ENCODE measurements around the gene ARVCF.
A peak's percentile ranks its signal among the peaks of the same experiment; 100 is the strongest.

Gene ARVCF

GRCh38 chr22:20052309-20053259 lies 36.0 kb upstream of the ARVCF start:
- DNase-seq = no peak

- no peak for DNase-seq
Observed at GRCh38 chr22:20051927-20052308, 35.3 kb upstream of the ARVCF start.

GRCh38 chr22:20046730-20047129 lies 30.1 kb upstream of the ARVCF start:
- no peak for DNase-seq

- DNase-seq = no peak
Observed at GRCh38 chr22:20044495-20045151, 28.0 kb upstream of the ARVCF start.

- DNase-seq = no peak
Observed at GRCh38 chr22:20043997-20044342, 27.3 kb upstream of the ARVCF start.

GRCh38 chr22:20043057-20043996 lies 26.7 kb upstream of the ARVCF start:
- DNase-seq = no peak

- no peak for DNase-seq
Observed at GRCh38 chr22:20040327-20041200, 23.9 kb upstream of the ARVCF start.

- no peak for DNase-seq
Observed at GRCh38 chr22:20039683-20040325, 23.2 kb upstream of the ARVCF start.

GRCh38 chr22:20038574-20038973 lies 22.0 kb upstream of the ARVCF start:
- DNase-seq = no peak

- DNase-seq = no peak
Observed at GRCh38 chr22:20037419-20037818, 20.8 kb upstream of the ARVCF start.

- DNase-seq = no peak
Observed at GRCh38 chr22:20036535-20037392, 20.1 kb upstream of the ARVCF start.

GRCh38 chr22:20036084-20036482 lies 19.5 kb upstream of the ARVCF start:
- DNase-seq = no peak

- DNase-seq = no peak
Observed at GRCh38 chr22:20035375-20036083, 18.9 kb upstream of the ARVCF start.

GRCh38 chr22:20034143-20034542 lies 17.5 kb upstream of the ARVCF start:
- DNase-seq = no peak

GRCh38 chr22:20033045-20033706 lies 16.6 kb upstream of the ARVCF start:
- no peak for DNase-seq

GRCh38 chr22:20032407-20032991 lies 15.9 kb upstream of the ARVCF start:
- DNase-seq = no peak

GRCh38 chr22:20031732-20032406 lies 15.2 kb upstream of the ARVCF start:
- peak; percentile 63 for DNase-seq

GRCh38 chr22:20029550-20030225 lies 13.1 kb upstream of the ARVCF start:
- no peak for DNase-seq
